ENCODE data around the gene PCP2. TPM values are rescaled to one million over a fixed set of nuclear protein-coding genes. Genes with fewer than 3 reads are reported as not detected.

PCP2 gene
- total RNA-seq, 2 donors from 2014 or later, result 2.0 to 9.1 TPM

- H3K9me3 ChIP-seq (ENCODE audit: control insufficient read depth, low read length, poor library complexity, severe bottlenecking), result no peaks in the 10 kb centered on the region
- no peak overlapping the region for H3K27ac Mint-ChIP-seq
- no peak overlapping the region for H3K4me3 Mint-ChIP-seq
- peaks cover 26% of the 10 kb centered on the region for H3K4me1 Mint-ChIP-seq
- H3K36me3 Mint-ChIP-seq (ENCODE audit: low read depth), result peaks cover 5% of the 10 kb centered on the region
- no peak for DNase-seq
- peaks cover 62% of the 10 kb centered on the region for H3K27me3 Mint-ChIP-seq
- ATAC-seq, result no peak
These were observed 39.0 kb upstream of the PCP2 start for GRCh38 chr19:7672522-7672921.

- Mint-ChIP-seq H3K4me3 (no peak overlapping the region), H3K36me3 (ENCODE audit: low read depth) (peaks cover 5% of the 10 kb centered on the region), H3K4me1 (peaks cover 14% of the 10 kb centered on the region), H3K27ac (no peak overlapping the region), H3K27me3 (peaks cover 47% of the 10 kb centered on the region)
- ATAC-seq (peak; percentile 20), DNase-seq (no peak)
- no peaks in the 10 kb centered on the region for H3K9me3 ChIP-seq (ENCODE audit: control insufficient read depth, low read length, poor library complexity, severe bottlenecking)
These were observed 37.3 kb upstream of the PCP2 start for GRCh38 chr19:7670790-7671189.

- Mint-ChIP-seq H3K27ac (no peak overlapping the region), H3K4me3 (peak overlapping the region; percentile 67), H3K27me3 (peaks cover 44% of the 10 kb centered on the region), H3K36me3 (ENCODE audit: low read depth) (peaks cover 5% of the 10 kb centered on the region), H3K4me1 (peaks cover 14% of the 10 kb centered on the region)
- no peaks in the 10 kb centered on the region for H3K9me3 ChIP-seq (ENCODE audit: control insufficient read depth, low read length, poor library complexity, severe bottlenecking)
- no peak for DNase-seq
- peak; percentile 68 for ATAC-seq
These were observed 36.7 kb upstream of the PCP2 start for GRCh38 chr19:7670150-7670783.

- Mint-ChIP-seq H3K27me3 (peaks cover 44% of the 10 kb centered on the region), H3K4me1 (peaks cover 14% of the 10 kb centered on the region), H3K27ac (no peak overlapping the region), H3K4me3 (peak overlapping the region; percentile 72), H3K36me3 (ENCODE audit: low read depth) (peaks cover 5% of the 10 kb centered on the region)
- ATAC-seq (no peak), DNase-seq (no peak)
- no peaks in the 10 kb centered on the region for H3K9me3 ChIP-seq (ENCODE audit: control insufficient read depth, low read length, poor library complexity, severe bottlenecking)
These were observed 36.1 kb upstream of the PCP2 start for GRCh38 chr19:7669641-7670040.

DNA sequence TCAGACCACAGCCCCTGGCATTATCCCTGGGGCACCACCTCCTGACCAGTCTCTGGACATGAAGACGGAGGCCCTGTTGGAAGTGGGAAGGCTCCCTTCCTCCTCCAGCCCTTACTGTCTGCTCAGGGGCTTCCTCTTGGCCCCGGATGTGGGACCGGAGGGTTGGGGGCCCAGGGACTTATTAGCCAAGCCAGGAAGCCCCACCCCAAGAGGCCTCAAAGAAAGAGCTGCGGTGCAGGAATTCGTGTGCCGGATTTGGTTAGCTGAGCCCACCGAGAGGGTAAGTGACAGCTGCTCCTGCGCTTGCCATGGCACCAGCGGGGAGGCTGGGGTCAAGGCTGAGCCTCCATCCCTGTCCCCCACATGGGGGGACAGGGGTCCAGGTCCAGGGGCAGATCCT, 35.3 kb upstream of the PCP2 start, which contains the start of gene RETN:
RETN (plus strand) TSS at position 208 of the 400 bp plus-strand sequence. CDS start 278 bp downstream, outside the sequence.
- Mint-ChIP-seq H3K36me3 (ENCODE audit: low read depth) (peaks cover 5% of the 10 kb centered on the region), H3K27me3 (peaks cover 38% of the 10 kb centered on the region), H3K27ac (no peak within 1 kb of the TSS), H3K4me3 (peak within 1 kb of the TSS; percentile 72), H3K4me1 (peaks cover 13% of the 10 kb centered on the region)
- ATAC-seq, result no peak
- no peak for DNase-seq
- H3K9me3 ChIP-seq (ENCODE audit: control insufficient read depth, low read length, poor library complexity, severe bottlenecking), result no peaks in the 10 kb centered on the region

- DNase-seq, result no peak
- Mint-ChIP-seq H3K4me1 (peaks cover 8% of the 10 kb centered on the region), H3K27ac (no peak overlapping the region), H3K4me3 (no peak overlapping the region), H3K36me3 (ENCODE audit: low read depth) (peaks cover 4% of the 10 kb centered on the region), H3K27me3 (peaks cover 12% of the 10 kb centered on the region)
- no peaks in the 10 kb centered on the region for H3K9me3 ChIP-seq (ENCODE audit: control insufficient read depth, low read length, poor library complexity, severe bottlenecking)
- ATAC-seq, result no peak
These were observed 31.6 kb upstream of the PCP2 start for GRCh38 chr19:7665076-7665475.

DNA sequence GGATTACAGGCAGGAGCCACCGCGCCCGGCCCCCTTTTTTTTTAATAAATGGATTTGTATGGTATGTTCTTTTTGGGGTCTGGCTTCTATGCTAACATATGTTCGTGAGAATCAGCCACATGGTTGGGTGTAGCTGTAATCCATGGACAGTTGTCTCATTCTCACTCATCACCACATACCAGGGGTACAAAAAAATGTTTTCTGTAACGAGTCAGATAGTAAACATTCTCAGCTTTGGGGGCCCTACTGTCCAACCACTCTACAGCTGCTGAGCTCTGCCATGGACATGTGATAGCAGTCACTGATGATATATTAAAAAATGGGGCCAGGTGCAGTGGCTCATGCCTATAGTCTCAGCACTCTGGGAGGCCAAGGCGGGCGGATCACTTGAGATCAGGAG, 30.2 kb upstream of the PCP2 start:
- no peaks in the 10 kb centered on the region for H3K9me3 ChIP-seq (ENCODE audit: control insufficient read depth, low read length, poor library complexity, severe bottlenecking)
- Mint-ChIP-seq H3K4me3 (no peak overlapping the region), H3K27me3 (peaks cover 2% of the 10 kb centered on the region), H3K4me1 (peaks cover 3% of the 10 kb centered on the region), H3K27ac (no peak overlapping the region), H3K36me3 (ENCODE audit: low read depth) (no peaks in the 10 kb centered on the region)
- ATAC-seq (no peak), DNase-seq (no peak)

- H3K27ac Mint-ChIP-seq, result no peak overlapping the region
- no peaks in the 10 kb centered on the region for H3K9me3 ChIP-seq (ENCODE audit: control insufficient read depth, low read length, poor library complexity, severe bottlenecking)
- H3K27me3 Mint-ChIP-seq, result no peaks in the 10 kb centered on the region
- DNase-seq (no peak), ATAC-seq (no peak)
- H3K4me1 Mint-ChIP-seq, result peaks cover 8% of the 10 kb centered on the region
- no peak overlapping the region for H3K4me3 Mint-ChIP-seq
- no peaks in the 10 kb centered on the region for H3K36me3 Mint-ChIP-seq (ENCODE audit: low read depth)
These were observed 29.1 kb upstream of the PCP2 start for GRCh38 chr19:7662657-7663056.

DNA sequence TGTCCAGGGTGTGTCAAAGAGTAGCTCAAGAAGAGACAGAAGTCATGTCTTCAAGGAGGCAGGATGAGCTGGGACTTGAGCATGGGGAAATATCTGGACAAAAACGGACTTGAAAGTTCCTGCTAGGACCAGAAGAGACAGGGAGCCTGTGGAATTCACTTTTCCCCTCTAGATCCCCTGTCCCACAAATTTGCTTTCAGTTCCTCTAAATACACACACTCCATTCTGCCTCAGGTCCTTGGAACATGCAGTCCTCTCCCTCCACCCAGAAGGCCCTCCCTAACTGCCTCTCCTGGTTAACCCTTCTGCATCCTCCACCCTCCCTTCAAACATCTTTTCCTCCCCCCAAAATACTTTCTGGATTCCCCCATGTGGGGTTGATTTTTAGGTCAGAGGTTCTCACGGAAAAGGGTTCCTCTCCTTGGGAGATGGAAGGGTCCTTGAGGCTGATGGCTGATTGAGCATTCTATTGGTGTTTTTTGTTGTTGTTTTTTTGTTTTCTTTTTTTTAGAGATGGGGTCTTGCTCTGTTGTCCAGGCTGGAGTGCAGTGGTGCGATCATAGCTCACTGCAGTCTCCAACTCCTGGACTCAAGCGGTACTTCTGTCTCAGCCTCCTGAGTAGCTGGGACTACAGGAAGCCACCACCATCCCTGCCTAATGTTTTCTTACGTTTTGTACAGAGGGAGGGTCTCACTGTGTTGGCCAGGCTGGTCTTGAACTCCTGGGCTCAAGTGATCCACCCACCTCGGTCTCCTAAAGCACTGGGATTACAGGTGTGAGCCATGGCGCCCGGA, 28.4 kb upstream of the PCP2 start:
- no peaks in the 10 kb centered on the region for H3K9me3 ChIP-seq (ENCODE audit: control insufficient read depth, low read length, poor library complexity, severe bottlenecking)
- Mint-ChIP-seq H3K27ac (no peak overlapping the region), H3K36me3 (ENCODE audit: low read depth) (no peaks in the 10 kb centered on the region), H3K27me3 (no peaks in the 10 kb centered on the region), H3K4me3 (no peak overlapping the region), H3K4me1 (peaks cover 12% of the 10 kb centered on the region)
- DNase-seq (no peak), ATAC-seq (no peak)

GRCh38 chr19:7658219-7658686, 24.7 kb upstream of the PCP2 start:
- peak; percentile 94 for ATAC-seq
- peak overlapping the region; percentile 73 for H3K4me3 Mint-ChIP-seq
- H3K9me3 ChIP-seq (ENCODE audit: control insufficient read depth, low read length, poor library complexity, severe bottlenecking), result no peaks in the 10 kb centered on the region
- H3K36me3 Mint-ChIP-seq (ENCODE audit: low read depth), result no peaks in the 10 kb centered on the region
- no peak for DNase-seq
- H3K27me3 Mint-ChIP-seq, result no peaks in the 10 kb centered on the region
- H3K4me1 Mint-ChIP-seq, result peaks cover 13% of the 10 kb centered on the region
- H3K27ac Mint-ChIP-seq, result peak overlapping the region; percentile 88

- H3K9me3 ChIP-seq (ENCODE audit: control insufficient read depth, low read length, poor library complexity, severe bottlenecking), result no peaks in the 10 kb centered on the region
- peaks cover 19% of the 10 kb centered on the region for H3K4me1 Mint-ChIP-seq
- H3K36me3 Mint-ChIP-seq (ENCODE audit: low read depth), result no peaks in the 10 kb centered on the region
- no peak for DNase-seq
- no peaks in the 10 kb centered on the region for H3K27me3 Mint-ChIP-seq
- peak; percentile 42 for ATAC-seq
- peak overlapping the region; percentile 43 for H3K4me3 Mint-ChIP-seq
- H3K27ac Mint-ChIP-seq, result peak overlapping the region; percentile 88
These were observed 23.7 kb upstream of the PCP2 start for GRCh38 chr19:7657131-7657751.

- peaks cover 20% of the 10 kb centered on the region for H3K4me1 Mint-ChIP-seq
- no peaks in the 10 kb centered on the region for H3K9me3 ChIP-seq (ENCODE audit: control insufficient read depth, low read length, poor library complexity, severe bottlenecking)
- DNase-seq (no peak), ATAC-seq (no peak)
- H3K27me3 Mint-ChIP-seq, result no peaks in the 10 kb centered on the region
- H3K4me3 Mint-ChIP-seq, result no peak overlapping the region
- no peaks in the 10 kb centered on the region for H3K36me3 Mint-ChIP-seq (ENCODE audit: low read depth)
- H3K27ac Mint-ChIP-seq, result peak overlapping the region; percentile 79
These were observed 22.1 kb upstream of the PCP2 start for GRCh38 chr19:7655581-7655980.

GRCh38 chr19:7654401-7654800, 20.9 kb upstream of the PCP2 start:
- no peak for DNase-seq
- H3K27me3 Mint-ChIP-seq, result no peaks in the 10 kb centered on the region
- H3K4me1 Mint-ChIP-seq, result peaks cover 20% of the 10 kb centered on the region
- no peak overlapping the region for H3K4me3 Mint-ChIP-seq
- H3K9me3 ChIP-seq (ENCODE audit: control insufficient read depth, low read length, poor library complexity, severe bottlenecking), result no peaks in the 10 kb centered on the region
- peak overlapping the region; percentile 79 for H3K27ac Mint-ChIP-seq
- ATAC-seq, result no peak
- no peaks in the 10 kb centered on the region for H3K36me3 Mint-ChIP-seq (ENCODE audit: low read depth)
